Heart left ventricle (tissue), 13 donors: ENCODE measurements around the gene SUSD4.

Source experiments
- POLR2A ChIP-seq, 2 donors: fragments of 450-650 bp; IDR thresholded peaks; one replicate each; pipeline ENCODE4 v1.6.1; 2017; ENCODE audit warnings: antibody characterized with exemption in 2 of 2, mild to moderate bottlenecking in 2 of 2, moderate library complexity in 2 of 2
- TF ChIP-seq, protein P1 (sequence below), 12 donors: fragments of 200-600 bp; sonication (generic) in 4 of 12; IDR thresholded peaks; one replicate each; pipeline versions ENCODE4 v1.5.0 to v1.8.0; 2018 to 2022; ENCODE audit warnings: antibody characterized with exemption in 12 of 12, mild to moderate bottlenecking in 5 of 12
- donor health status: ischemic (EF 13 %, LVEDD 7.1; RV severe dilation, severe dysfunction).
- donor health status: DM: no; HTN: yes; CAD: no.
- donor health status: DM: no; HTN: no; CAD: no.
- donor health status: ischemic (EF 25% LVEDD 6.9; RV normal size, moderate dysfunction).
- donor health status: ischemic (EF 25% LVEDD 5.7; RV mildly dilated, moderate dysfunction).
- donor health status: ischemic (EF 35%, LVEDD 5.7; RV mildly dilated, moderate dysfunction).
- donor health status: nonischemic (EF 11% LVEDD 7.7; RV severe dilation, severe dysfunction).
- donor health status: DM: yes; HTN: yes; CAD: no.
- donor health status: PGD.
- donor health status: ischemic (EF 29% LVEDD 5.4; RV normal size, mild dysfunction).
- donor health status: nonischemic (EF 23%, LVEDD 6.1; RV moderate dilation, normal function).

DNA sequence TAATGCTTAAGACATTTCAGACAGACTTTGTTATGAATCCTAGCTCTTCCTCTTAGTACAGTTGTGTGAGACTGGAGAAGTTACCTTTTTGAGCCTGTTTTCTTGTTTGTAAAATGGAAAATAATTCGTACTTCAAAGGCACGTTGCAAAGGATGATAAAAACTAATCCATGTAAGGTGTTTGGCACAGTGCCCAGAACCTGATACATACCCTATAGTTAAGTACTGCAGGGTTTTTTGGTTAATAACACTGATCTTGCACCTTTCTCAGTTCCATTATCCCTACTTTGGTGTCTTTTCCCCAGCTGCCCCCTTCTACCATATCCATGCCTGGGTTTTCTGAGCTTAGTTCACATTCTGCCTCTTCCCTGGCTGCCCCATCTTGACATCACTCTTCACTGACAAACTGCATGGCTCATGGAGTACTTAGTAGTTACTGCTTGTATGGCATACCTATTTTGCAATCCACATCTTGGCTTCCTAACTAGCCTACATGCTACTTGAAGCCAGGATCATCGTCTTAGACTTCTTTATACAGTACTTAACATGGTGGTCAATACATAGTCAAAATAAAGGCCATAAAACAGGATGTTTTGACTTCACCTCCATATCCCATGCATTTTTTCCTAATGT, 39.3 kb upstream of the SUSD4 start:
- TF ChIP-seq POLR2A (IDR thresholded peaks at IDR 0.05): no peak
- TF ChIP-seq, protein P1, sequence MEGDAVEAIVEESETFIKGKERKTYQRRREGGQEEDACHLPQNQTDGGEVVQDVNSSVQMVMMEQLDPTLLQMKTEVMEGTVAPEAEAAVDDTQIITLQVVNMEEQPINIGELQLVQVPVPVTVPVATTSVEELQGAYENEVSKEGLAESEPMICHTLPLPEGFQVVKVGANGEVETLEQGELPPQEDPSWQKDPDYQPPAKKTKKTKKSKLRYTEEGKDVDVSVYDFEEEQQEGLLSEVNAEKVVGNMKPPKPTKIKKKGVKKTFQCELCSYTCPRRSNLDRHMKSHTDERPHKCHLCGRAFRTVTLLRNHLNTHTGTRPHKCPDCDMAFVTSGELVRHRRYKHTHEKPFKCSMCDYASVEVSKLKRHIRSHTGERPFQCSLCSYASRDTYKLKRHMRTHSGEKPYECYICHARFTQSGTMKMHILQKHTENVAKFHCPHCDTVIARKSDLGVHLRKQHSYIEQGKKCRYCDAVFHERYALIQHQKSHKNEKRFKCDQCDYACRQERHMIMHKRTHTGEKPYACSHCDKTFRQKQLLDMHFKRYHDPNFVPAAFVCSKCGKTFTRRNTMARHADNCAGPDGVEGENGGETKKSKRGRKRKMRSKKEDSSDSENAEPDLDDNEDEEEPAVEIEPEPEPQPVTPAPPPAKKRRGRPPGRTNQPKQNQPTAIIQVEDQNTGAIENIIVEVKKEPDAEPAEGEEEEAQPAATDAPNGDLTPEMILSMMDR (IDR thresholded peaks at IDR 0.05): no peak
